ENCODE results near the gene BCL2L2.

The BCL2L2 gene

GRCh38 chr14:23349156-23349845, 42.7 kb downstream of the BCL2L2 start:
- Histone ChIP-seq H3K4me1 (ENCODE audit: control insufficient read depth, insufficient read depth, low read length) (peaks cover 14% of the 10 kb centered on the region), H3K9me3 (ENCODE audit: control insufficient read depth, insufficient read depth, low read depth, low read length) (no peaks in the 10 kb centered on the region), H3K27me3 (ENCODE audit: control insufficient read depth, insufficient read depth, low read length) (peaks cover 34% of the 10 kb centered on the region), H3K4me3 (ENCODE audit: low read depth, low read length) (no peak overlapping the region), H3K9ac (ENCODE audit: low read length) (no peak overlapping the region), H3K27ac (ENCODE audit: low read depth, low read length) (no peak overlapping the region), H3K36me3 (ENCODE audit: control insufficient read depth, insufficient read depth, low read length) (no peaks in the 10 kb centered on the region)

DNA sequence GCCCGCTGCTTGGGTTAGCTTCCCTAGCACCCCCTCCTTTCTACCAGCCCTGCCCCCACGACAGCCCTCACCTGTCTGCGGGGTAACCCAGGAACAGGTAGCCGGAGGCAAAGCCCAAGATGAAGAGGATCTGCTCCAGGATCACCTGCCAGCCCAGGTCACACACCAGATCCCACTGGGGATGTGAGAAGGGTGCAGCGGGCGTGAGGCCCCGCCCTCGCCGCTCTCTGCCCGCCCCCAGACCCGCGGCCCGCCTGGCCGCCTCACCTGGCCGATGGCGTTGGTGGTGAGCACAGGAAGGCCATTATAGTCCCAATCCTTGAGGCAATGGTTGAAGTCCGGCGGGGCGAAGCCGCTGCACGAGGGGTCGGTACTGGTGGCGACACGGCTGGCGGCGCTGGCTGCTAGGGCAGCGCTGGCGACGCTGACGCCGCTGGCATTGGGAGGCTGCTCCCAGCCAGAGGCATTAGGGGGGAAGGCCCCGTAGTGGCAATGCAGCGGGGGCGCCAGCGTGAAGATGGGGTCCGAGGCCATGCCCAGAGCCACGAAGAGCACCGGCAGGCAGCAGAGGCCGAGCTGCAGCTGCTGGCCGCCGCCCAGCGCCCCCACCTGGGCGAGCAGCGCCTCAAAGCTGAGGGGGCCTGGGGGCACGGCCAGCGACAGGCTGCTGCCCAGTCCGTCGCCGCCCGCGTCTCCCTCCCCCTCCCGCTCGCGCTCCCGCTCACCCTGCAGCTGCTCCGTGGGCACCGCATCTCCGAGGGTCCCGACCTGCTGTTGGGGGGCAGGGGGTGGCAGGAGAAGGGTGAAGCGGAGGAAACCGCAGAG, 45.3 kb downstream of the BCL2L2 start:
- H3K4me3 ChIP-seq (ENCODE audit: low read depth, low read length), result peak overlapping the region; percentile 87
- peaks cover 9% of the 10 kb centered on the region for H3K36me3 ChIP-seq (ENCODE audit: control insufficient read depth, insufficient read depth, low read length)
- no peaks in the 10 kb centered on the region for H3K9me3 ChIP-seq (ENCODE audit: control insufficient read depth, insufficient read depth, low read depth, low read length)
- peaks cover 40% of the 10 kb centered on the region for H3K27me3 ChIP-seq (ENCODE audit: control insufficient read depth, insufficient read depth, low read length)
- H3K9ac ChIP-seq (ENCODE audit: low read length), result peak overlapping the region; percentile 45
- no peak overlapping the region for H3K27ac ChIP-seq (ENCODE audit: low read depth, low read length)
- H3K4me1 ChIP-seq (ENCODE audit: control insufficient read depth, insufficient read depth, low read length), result peaks cover 3% of the 10 kb centered on the region; the same call in 1 of the 2 replicates

DNA sequence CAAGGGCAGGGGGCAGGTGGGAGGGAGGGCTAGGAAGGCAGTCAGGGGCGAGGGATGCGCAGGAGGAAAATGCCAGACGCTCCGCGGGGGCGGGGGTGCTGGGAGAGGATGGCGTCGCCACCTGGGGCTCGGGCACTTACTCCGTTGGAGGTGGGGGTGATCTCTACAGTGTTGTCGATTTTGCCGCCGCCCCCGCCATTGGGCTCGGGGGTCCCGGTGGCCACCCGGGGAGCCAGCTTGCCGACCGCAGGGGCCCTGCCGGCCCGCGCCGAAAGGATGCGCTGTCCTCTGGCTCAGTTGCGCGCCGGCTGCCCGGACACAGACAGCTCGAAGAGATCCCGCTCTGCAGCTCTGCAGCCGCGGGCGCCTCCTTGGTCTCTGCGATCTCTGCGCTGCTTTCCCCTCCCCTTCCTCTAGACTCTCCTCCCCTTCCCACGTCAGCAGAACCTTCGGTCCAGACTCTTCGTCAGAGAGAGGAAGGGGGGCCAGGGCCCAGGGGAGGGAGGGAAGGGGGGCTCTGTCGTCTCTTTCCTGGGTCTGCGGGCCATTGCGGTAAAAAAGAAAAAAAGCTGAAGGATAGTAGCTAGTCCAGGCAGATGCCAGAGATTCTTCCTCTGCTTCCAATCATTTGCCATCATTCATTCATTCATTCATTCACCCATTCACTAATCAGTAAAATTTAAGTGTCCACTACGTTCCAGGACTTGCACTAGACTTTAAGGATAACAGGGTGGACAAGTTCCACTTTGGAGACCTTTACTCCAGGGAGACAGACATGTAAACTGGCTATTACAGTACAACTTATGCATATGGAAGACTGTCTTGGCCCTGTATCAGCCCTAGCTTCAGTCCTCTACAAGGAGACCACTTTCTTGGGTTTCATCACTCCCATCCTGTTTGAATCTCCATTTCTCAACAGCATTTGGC, 46.1 kb downstream of the BCL2L2 start, which contains the start of gene SLC22A17:
Gene SLC22A17, minus strand, starts transcription at position 382 of the 927 bp plus-strand sequence.
- H3K4me1 ChIP-seq (ENCODE audit: control insufficient read depth, insufficient read depth, low read length), result peaks cover 3% of the 10 kb centered on the region; the same call in 1 of the 2 replicates
- peaks cover 18% of the 10 kb centered on the region for H3K36me3 ChIP-seq (ENCODE audit: control insufficient read depth, insufficient read depth, low read length)
- peak within 1 kb of the TSS; percentile 87 for H3K4me3 ChIP-seq (ENCODE audit: low read depth, low read length)
- H3K9me3 ChIP-seq (ENCODE audit: control insufficient read depth, insufficient read depth, low read depth, low read length), result no peaks in the 10 kb centered on the region
- H3K27me3 ChIP-seq (ENCODE audit: control insufficient read depth, insufficient read depth, low read length), result peaks cover 40% of the 10 kb centered on the region
- peak within 1 kb of the TSS; percentile 45 for H3K9ac ChIP-seq (ENCODE audit: low read length)
- no peak within 1 kb of the TSS for H3K27ac ChIP-seq (ENCODE audit: low read depth, low read length)

DNA sequence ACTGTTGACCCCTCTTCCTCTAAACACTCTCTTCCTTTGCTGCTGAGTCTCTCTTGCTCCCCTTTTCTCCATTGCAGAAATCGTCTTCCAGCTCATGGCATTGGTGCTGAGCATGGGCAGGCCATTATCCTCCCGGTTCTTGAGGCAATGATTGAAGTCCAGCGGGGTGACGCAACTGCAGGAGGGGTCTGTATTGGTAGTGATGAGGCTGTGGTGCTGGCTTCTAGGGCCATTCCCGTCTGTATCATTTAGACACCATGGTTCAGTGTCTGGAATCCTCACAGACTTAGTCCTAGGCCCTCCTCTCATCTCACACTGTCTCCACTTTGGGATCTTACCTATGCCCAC, 46.8 kb downstream of the BCL2L2 start:
- Histone ChIP-seq H3K9ac (ENCODE audit: low read length) (no peak overlapping the region), H3K4me3 (ENCODE audit: low read depth, low read length) (no peak overlapping the region), H3K27me3 (ENCODE audit: control insufficient read depth, insufficient read depth, low read length) (peaks cover 40% of the 10 kb centered on the region), H3K36me3 (ENCODE audit: control insufficient read depth, insufficient read depth, low read length) (peaks cover 22% of the 10 kb centered on the region), H3K27ac (ENCODE audit: low read depth, low read length) (no peak overlapping the region), H3K4me1 (ENCODE audit: control insufficient read depth, insufficient read depth, low read length) (peaks cover 3% of the 10 kb centered on the region; the same call in 1 of the 2 replicates), H3K9me3 (ENCODE audit: control insufficient read depth, insufficient read depth, low read depth, low read length) (no peaks in the 10 kb centered on the region)

DNA sequence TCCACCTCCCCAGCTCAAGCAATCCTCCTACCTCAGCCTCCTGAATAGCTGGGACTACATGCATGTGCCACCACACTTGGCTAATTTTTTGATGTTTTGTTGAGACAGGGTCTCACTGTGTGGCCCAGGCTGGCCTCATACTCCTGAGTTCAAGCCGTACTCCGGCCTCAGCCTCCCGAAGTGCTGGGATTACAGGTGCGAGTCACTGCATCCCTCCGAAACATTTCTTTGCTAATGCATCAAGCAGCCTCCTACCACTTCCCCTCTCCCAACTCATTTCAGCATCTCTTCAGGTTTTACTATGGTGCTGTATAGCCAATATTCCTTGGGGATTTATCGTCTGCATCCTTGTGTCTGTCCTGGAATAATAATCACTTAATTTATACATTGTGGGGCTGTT, 48.4 kb downstream of the BCL2L2 start:
- Histone ChIP-seq H3K36me3 (ENCODE audit: control insufficient read depth, insufficient read depth, low read length) (peaks cover 33% of the 10 kb centered on the region), H3K27me3 (ENCODE audit: control insufficient read depth, insufficient read depth, low read length) (peaks cover 40% of the 10 kb centered on the region), H3K4me1 (ENCODE audit: control insufficient read depth, insufficient read depth, low read length) (peaks cover 3% of the 10 kb centered on the region; the same call in 1 of the 2 replicates), H3K9ac (ENCODE audit: low read length) (no peak overlapping the region), H3K9me3 (ENCODE audit: control insufficient read depth, insufficient read depth, low read depth, low read length) (no peaks in the 10 kb centered on the region), H3K4me3 (ENCODE audit: low read depth, low read length) (no peak overlapping the region), H3K27ac (ENCODE audit: low read depth, low read length) (no peak overlapping the region)

DNA sequence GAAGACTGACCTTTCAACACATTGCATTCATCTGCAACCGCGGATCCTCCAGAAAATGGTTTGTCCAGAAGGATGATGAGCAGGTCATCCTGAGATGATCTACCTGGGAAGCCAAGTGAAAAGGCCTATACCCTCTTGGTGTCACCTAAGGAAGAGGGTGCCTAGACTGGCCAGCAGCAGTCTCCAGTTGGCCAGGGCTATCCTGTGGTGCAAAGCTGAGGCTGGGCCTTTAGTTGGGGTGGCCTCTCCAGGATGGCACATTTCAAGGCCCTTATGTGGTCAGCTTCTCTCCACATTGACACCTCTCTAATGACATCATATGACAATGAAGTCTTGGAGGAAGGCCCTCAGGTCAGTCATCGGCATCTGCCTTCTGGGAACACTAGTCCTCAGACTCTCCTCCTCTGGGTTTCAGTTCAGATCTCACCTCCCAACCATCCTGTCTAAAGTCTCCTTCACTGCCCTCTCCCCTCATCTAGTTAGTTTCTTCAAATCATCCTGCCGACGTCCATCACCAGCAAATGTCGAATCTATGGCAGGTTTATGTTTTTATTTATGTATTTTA, 49.3 kb downstream of the BCL2L2 start:
- no peaks in the 10 kb centered on the region for H3K9me3 ChIP-seq (ENCODE audit: control insufficient read depth, insufficient read depth, low read depth, low read length)
- H3K36me3 ChIP-seq (ENCODE audit: control insufficient read depth, insufficient read depth, low read length), result peaks cover 38% of the 10 kb centered on the region
- H3K27me3 ChIP-seq (ENCODE audit: control insufficient read depth, insufficient read depth, low read length), result peaks cover 34% of the 10 kb centered on the region

DNA sequence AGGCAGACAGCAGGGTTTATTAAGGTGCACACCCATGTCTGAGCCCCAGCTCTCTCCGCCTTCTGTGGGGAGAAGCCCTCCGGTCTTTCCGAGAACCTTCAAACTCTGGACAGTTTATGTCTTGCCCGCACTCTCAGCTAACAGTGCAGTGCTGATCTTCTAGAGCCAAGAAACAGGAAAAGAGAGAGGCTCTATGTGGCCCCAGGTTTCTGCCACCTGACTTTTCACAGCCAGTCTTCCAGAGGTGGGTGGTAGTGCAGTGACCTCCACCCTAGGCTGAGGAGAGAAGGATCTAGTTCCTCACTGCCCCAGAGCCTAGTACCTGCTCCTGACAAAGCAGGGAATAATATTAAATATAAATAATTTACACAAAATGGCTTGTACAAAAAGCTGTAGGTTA, 50.0 kb downstream of the BCL2L2 start:
- Histone ChIP-seq H3K4me3 (ENCODE audit: low read depth, low read length) (no peak overlapping the region), H3K27ac (ENCODE audit: low read depth, low read length) (no peak overlapping the region), H3K27me3 (ENCODE audit: control insufficient read depth, insufficient read depth, low read length) (peaks cover 27% of the 10 kb centered on the region), H3K9me3 (ENCODE audit: control insufficient read depth, insufficient read depth, low read depth, low read length) (no peaks in the 10 kb centered on the region), H3K9ac (ENCODE audit: low read length) (no peak overlapping the region), H3K36me3 (ENCODE audit: control insufficient read depth, insufficient read depth, low read length) (peaks cover 38% of the 10 kb centered on the region), H3K4me1 (ENCODE audit: control insufficient read depth, insufficient read depth, low read length) (peaks cover 3% of the 10 kb centered on the region; the same call in 1 of the 2 replicates)

More for the DNA sequence above, 49.3 kb downstream of the BCL2L2 start:
- no peak overlapping the region for H3K27ac ChIP-seq (ENCODE audit: low read depth, low read length)
- H3K9ac ChIP-seq (ENCODE audit: low read length), result no peak overlapping the region
- H3K4me1 ChIP-seq (ENCODE audit: control insufficient read depth, insufficient read depth, low read length), result peaks cover 3% of the 10 kb centered on the region; the same call in 1 of the 2 replicates
- no peak overlapping the region for H3K4me3 ChIP-seq (ENCODE audit: low read depth, low read length)

DNA sequence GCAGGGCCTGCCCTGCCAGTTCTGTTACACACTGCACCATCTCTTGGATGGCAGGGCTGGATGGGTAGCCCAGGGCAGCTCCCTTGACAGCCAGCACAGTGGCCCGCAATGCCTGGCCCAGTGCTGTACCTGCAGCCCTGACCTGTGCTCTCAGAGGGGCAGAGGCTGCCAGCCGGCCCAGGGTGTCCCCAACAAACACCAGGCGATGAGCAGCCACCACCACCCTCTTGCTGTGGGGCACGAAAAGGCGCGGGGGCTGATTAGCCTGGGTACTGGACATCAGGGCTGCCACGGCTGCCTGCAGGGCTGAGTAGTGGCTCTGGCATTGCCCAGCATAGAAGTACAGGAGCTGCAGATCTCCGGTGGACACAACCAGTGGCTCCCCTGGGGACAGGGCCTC, 50.6 kb downstream of the BCL2L2 start:
- H3K27me3 ChIP-seq (ENCODE audit: control insufficient read depth, insufficient read depth, low read length), result peaks cover 21% of the 10 kb centered on the region
- no peak overlapping the region for H3K4me3 ChIP-seq (ENCODE audit: low read depth, low read length)
- no peaks in the 10 kb centered on the region for H3K9me3 ChIP-seq (ENCODE audit: control insufficient read depth, insufficient read depth, low read depth, low read length)
- peaks cover 3% of the 10 kb centered on the region for H3K4me1 ChIP-seq (ENCODE audit: control insufficient read depth, insufficient read depth, low read length)
- no peak overlapping the region for H3K9ac ChIP-seq (ENCODE audit: low read length)
- no peak overlapping the region for H3K27ac ChIP-seq (ENCODE audit: low read depth, low read length)
- H3K36me3 ChIP-seq (ENCODE audit: control insufficient read depth, insufficient read depth, low read length), result peaks cover 38% of the 10 kb centered on the region

GRCh38 chr14:23358042-23358441, 51.4 kb downstream of the BCL2L2 start:
- Histone ChIP-seq H3K9ac (ENCODE audit: low read length) (no peak overlapping the region), H3K9me3 (ENCODE audit: control insufficient read depth, insufficient read depth, low read depth, low read length) (no peaks in the 10 kb centered on the region), H3K4me3 (ENCODE audit: low read depth, low read length) (no peak overlapping the region), H3K27me3 (ENCODE audit: control insufficient read depth, insufficient read depth, low read length) (peaks cover 18% of the 10 kb centered on the region), H3K36me3 (ENCODE audit: control insufficient read depth, insufficient read depth, low read length) (peaks cover 38% of the 10 kb centered on the region), H3K4me1 (ENCODE audit: control insufficient read depth, insufficient read depth, low read length) (peaks cover 2% of the 10 kb centered on the region), H3K27ac (ENCODE audit: low read depth, low read length) (no peak overlapping the region)

DNA sequence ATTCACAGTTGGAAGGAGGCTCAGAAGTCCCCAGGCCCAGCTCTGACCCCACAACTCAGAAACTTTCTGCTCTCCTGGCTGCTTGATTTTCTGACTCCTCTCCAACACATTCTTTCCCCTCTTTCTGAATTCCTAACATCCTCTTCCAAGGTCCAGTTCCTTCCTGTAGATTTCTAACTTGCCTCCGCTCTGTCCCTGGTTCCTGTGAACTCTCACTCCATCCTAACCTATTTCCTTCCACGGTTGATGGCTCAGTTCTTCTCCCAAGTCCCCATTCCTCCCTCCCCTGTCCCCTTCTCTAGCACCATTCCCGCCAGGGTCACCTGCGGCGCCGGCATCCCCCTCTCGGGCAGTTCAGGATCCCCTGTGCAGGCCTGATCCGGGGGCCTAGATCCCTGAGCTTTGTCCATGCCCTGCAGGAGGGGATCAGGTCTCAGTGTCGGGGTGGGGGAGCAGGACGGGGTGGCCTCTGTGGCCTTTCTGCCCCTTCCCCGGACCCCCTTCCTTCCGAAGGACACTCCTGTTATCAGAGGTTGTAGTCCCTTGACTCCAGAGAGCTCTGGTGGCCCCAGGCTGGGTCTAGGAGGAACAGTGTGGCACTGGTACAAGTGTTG, 52.0 kb downstream of the BCL2L2 start:
- no peak overlapping the region for H3K9ac ChIP-seq (ENCODE audit: low read length)
- H3K27ac ChIP-seq (ENCODE audit: low read depth, low read length), result no peak overlapping the region
- H3K4me1 ChIP-seq (ENCODE audit: control insufficient read depth, insufficient read depth, low read length), result peaks cover 5% of the 10 kb centered on the region; the same call in 1 of the 2 replicates
- H3K9me3 ChIP-seq (ENCODE audit: control insufficient read depth, insufficient read depth, low read depth, low read length), result no peaks in the 10 kb centered on the region
- peaks cover 38% of the 10 kb centered on the region for H3K36me3 ChIP-seq (ENCODE audit: control insufficient read depth, insufficient read depth, low read length)
- peaks cover 12% of the 10 kb centered on the region for H3K27me3 ChIP-seq (ENCODE audit: control insufficient read depth, insufficient read depth, low read length)
- no peak overlapping the region for H3K4me3 ChIP-seq (ENCODE audit: low read depth, low read length)

All from HUES6 (cell line).